ENCODE measurements around the gene CAPN10. TPM values are rescaled to one million over a fixed set of nuclear protein-coding genes. Genes with fewer than 3 reads are reported as not detected.

The CAPN10 gene
- total and polyA plus RNA-seq, 4 donors = 28.2 to 42.9 (median 33.5) TPM

DNA sequence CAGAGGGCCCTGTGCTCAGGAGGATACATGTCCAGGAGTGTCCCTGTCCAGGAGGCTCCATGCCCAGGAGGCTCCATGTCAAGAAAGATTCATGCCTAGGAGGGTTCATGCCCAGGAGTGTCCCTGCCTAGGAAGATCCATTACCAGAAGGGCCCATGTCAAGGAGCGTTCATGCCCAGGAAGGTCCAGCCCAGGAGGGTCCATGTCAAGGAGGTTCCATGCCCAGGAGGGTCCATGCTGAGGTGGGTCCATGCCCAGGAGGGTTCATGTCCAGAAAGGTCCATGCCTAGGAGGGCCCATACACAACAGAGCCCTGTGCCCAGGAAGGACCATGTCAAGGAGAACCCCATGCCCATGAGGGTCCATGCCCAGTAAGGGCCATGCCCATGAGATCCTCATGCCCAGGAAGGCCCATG lies 45.8 kb downstream of the CAPN10 start:
- no peak overlapping the region for H3K9ac ChIP-seq (ENCODE audit: insufficient read depth in 1 of 2, low read length in 2 of 2)
- WGBS, 2 donors = 93 to 97% methylated on average over 1 of the region's 1 CpG
- TF ChIP-seq, protein P1, sequence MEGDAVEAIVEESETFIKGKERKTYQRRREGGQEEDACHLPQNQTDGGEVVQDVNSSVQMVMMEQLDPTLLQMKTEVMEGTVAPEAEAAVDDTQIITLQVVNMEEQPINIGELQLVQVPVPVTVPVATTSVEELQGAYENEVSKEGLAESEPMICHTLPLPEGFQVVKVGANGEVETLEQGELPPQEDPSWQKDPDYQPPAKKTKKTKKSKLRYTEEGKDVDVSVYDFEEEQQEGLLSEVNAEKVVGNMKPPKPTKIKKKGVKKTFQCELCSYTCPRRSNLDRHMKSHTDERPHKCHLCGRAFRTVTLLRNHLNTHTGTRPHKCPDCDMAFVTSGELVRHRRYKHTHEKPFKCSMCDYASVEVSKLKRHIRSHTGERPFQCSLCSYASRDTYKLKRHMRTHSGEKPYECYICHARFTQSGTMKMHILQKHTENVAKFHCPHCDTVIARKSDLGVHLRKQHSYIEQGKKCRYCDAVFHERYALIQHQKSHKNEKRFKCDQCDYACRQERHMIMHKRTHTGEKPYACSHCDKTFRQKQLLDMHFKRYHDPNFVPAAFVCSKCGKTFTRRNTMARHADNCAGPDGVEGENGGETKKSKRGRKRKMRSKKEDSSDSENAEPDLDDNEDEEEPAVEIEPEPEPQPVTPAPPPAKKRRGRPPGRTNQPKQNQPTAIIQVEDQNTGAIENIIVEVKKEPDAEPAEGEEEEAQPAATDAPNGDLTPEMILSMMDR (IDR thresholded peaks at IDR 0.05; ENCODE audit: control extremely low read depth, extremely low read depth) = no peak
- H3K9me3 ChIP-seq (ENCODE audit: control insufficient read depth in 4 of 4, insufficient read depth in 3 of 4, low read length in 3 of 4) = peaks cover 0 to 12% (median 2%) of the 10 kb centered on the region in 4 donors
- no peak overlapping the region for H3K4me3 ChIP-seq
- ATAC-seq (ENCODE audit: insufficient read depth, low FRiP score) = no peak
- peaks cover 0 to 5% (median 0%) of the 10 kb centered on the region in 5 donors for H3K4me1 ChIP-seq (ENCODE audit: control insufficient read depth in 5 of 5, insufficient read depth in 5 of 5, low read length in 5 of 5)
- no peaks in the 10 kb centered on the region for H3K27me3 ChIP-seq (ENCODE audit: control insufficient read depth in 3 of 3, insufficient read depth in 3 of 3, low read length in 2 of 3)
- no peaks in the 10 kb centered on the region for H3K36me3 ChIP-seq (ENCODE audit: control insufficient read depth in 4 of 4, insufficient read depth in 4 of 4, low read length in 4 of 4)
- no peak for DNase-seq
- no peak overlapping the region for H3K27ac ChIP-seq (ENCODE audit: low read depth in 1 of 2, low read length in 1 of 2)

DNA sequence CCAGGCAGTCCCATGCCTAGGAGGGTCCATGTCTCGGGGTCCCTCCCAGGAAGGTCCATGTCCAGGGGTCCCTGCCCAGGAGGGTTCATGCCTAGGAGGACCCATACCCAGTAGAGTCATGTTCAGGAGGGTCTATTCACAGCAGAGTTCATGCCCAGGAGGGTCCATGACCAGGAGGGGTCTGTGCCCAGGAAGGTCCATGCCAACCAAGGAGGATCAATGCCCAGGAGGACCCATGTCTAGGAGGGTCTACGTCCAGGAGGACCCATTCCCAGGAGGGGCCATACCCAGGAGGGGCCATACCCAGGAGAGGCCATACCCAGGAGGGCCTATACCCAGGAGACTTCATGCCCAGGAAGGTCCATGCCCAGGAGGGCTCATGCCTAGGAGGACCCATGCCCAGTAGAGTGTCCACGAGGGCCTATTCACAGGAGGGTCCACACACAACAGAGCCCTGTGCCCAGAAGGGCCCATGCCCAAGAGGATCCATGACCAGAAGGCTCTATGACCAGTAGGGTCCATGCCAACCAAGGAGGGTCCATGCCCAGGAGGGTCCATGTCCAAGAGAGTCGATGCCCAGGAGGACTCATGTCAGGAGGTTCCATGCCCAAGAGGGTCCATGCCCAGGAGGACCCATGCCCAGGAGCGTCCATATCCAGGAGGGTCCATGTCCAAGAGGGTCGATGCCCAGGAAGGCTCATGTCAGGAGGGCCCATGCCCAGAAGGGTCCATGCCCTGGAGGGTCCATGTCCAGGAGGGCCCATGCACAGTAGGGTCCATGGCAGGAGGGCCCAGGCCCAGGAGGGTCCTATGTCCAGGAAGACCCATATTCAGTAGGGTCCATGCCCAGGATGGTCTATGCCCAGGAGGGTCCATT lies 48.8 kb downstream of the CAPN10 start:
- DNase-seq (no peak), ATAC-seq (ENCODE audit: insufficient read depth, low FRiP score) (no peak)
- 81 to 86% methylated on average over 6 of the region's 6 CpGs for WGBS, 2 donors
- Histone ChIP-seq H3K27ac (ENCODE audit: low read depth in 1 of 2, low read length in 1 of 2) (no peak overlapping the region), H3K4me3 (no peak overlapping the region), H3K36me3 (ENCODE audit: control insufficient read depth in 4 of 4, insufficient read depth in 4 of 4, low read length in 4 of 4) (no peaks in the 10 kb centered on the region), H3K27me3 (ENCODE audit: control insufficient read depth in 3 of 3, insufficient read depth in 3 of 3, low read length in 2 of 3) (peaks cover 0 to 3% (median 0%) of the 10 kb centered on the region in 3 donors), H3K4me1 (ENCODE audit: control insufficient read depth in 5 of 5, insufficient read depth in 5 of 5, low read length in 5 of 5) (no peaks in the 10 kb centered on the region), H3K9ac (ENCODE audit: insufficient read depth in 1 of 2, low read length in 2 of 2) (no peak overlapping the region), H3K9me3 (ENCODE audit: control insufficient read depth in 4 of 4, insufficient read depth in 3 of 4, low read length in 3 of 4) (peaks cover 0 to 12% (median 2%) of the 10 kb centered on the region in 4 donors)
- TF ChIP-seq, protein P1 (IDR thresholded peaks at IDR 0.05; ENCODE audit: control extremely low read depth, extremely low read depth) = no peak

DNA sequence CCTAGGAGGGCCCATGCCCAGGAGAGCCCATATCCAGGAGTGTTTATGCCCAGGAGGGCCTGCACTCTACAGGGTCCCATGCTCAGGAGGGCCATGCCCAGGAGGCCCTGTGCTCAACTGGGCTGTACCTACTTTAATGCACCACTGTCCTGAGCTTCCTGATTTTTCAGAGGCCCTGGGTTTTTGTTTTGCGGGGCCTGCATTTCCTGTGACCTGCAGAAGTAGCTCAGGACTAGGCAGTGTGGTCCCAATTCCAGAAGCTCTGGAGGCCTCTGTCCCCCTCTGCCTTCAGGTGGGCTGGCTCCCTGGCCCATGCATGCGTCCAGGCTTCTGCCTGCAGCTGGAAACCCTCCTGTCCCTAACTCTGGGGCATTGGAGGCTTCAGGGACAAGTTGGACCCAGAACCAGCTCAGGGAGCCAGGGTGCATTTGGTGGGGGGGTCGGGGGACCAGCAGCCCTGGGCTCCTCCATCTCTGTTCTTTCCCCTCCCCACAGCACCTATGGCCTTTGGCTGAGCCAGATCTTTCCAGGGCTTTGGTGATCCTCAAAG lies 49.5 kb downstream of the CAPN10 start:
- WGBS, 2 donors = 67 to 76% methylated on average over 3 of the region's 3 CpGs
- Histone ChIP-seq H3K9me3 (ENCODE audit: control insufficient read depth in 4 of 4, insufficient read depth in 3 of 4, low read length in 3 of 4) (peaks cover 0 to 12% (median 2%) of the 10 kb centered on the region in 4 donors), H3K4me1 (ENCODE audit: control insufficient read depth in 5 of 5, insufficient read depth in 5 of 5, low read length in 5 of 5) (no peaks in the 10 kb centered on the region), H3K27ac (ENCODE audit: low read depth in 1 of 2, low read length in 1 of 2) (no peak overlapping the region), H3K9ac (ENCODE audit: insufficient read depth in 1 of 2, low read length in 2 of 2) (no peak overlapping the region), H3K4me3 (no peak overlapping the region), H3K36me3 (ENCODE audit: control insufficient read depth in 4 of 4, insufficient read depth in 4 of 4, low read length in 4 of 4) (no peaks in the 10 kb centered on the region), H3K27me3 (ENCODE audit: control insufficient read depth in 3 of 3, insufficient read depth in 3 of 3, low read length in 2 of 3) (peaks cover 0 to 8% (median 0%) of the 10 kb centered on the region in 3 donors)
- ATAC-seq (ENCODE audit: insufficient read depth, low FRiP score) (no peak), DNase-seq (no peak)
- TF ChIP-seq, protein P1 (IDR thresholded peaks at IDR 0.05; ENCODE audit: control extremely low read depth, extremely low read depth) = no peak
